HG02973 (cell line): ENCODE measurements around the gene CBX2.

Experiments used
- ATAC-seq: cut with Tn5 transposase; IDR thresholded peaks from one replicate; pipeline ENCODE4 v1.9.1; 2021; ENCODE audit warnings: moderate library complexity; ENCODE audit not compliant: unreplicated experiment

CBX2 gene

DNA sequence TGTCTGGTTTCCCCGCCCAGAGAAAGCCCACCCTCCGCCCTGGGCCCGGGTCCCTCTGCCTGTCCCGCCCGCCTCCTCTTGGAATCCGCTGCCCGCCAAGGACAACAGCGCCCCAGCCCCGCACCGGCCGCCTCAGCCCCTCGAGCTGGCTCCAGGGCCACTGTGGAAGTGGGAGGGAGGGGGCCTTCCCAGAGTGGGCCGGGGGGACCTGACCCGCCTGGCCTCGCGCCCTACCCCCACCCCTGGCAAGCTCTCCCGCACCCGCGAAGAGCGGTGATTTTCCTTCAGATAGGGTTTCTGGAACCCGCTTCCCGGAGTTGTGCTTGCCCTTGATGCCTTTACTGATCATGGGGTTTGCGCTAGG is 21.2 kb downstream of the CBX2 start:
- ATAC-seq: no peak

DNA sequence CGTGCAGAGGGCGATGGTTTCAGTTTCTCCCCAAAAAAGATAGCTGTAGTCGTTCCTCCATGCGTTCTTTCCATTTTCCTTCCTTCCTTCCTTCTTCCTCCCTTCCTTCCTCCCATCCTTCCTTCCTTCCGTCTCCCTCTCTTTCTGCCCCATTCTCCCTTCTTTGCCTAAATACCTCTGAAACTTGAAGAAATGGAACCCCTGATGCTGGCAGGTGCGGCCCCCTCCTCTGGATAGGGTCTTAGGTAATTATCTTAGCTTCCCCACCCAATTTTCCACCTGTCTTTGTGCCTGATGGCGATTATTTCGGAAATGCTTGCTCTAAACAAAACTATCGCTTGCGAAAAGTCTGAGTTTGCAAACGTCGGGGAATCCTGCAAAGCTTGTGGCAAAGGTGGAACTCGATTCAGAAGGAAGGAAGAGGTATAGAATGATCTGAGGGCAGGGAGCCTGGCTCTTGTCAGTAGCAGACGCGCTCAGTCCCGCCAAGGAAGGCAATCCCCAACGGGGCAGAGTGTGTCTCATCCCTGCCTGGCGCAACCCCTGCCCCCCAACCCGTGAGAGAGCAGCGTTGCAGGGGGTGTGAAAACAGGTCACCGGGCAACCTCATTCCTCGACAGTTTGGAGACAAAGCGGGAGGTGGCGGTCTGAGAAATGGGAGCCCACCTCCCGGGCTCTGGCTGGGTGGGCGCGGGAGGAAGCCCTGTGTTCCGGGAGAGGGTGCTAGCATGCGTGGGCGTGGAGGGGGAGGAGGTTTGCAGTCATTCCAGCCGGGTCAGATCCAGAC is 21.8 kb downstream of the CBX2 start:
- no peak for ATAC-seq

DNA sequence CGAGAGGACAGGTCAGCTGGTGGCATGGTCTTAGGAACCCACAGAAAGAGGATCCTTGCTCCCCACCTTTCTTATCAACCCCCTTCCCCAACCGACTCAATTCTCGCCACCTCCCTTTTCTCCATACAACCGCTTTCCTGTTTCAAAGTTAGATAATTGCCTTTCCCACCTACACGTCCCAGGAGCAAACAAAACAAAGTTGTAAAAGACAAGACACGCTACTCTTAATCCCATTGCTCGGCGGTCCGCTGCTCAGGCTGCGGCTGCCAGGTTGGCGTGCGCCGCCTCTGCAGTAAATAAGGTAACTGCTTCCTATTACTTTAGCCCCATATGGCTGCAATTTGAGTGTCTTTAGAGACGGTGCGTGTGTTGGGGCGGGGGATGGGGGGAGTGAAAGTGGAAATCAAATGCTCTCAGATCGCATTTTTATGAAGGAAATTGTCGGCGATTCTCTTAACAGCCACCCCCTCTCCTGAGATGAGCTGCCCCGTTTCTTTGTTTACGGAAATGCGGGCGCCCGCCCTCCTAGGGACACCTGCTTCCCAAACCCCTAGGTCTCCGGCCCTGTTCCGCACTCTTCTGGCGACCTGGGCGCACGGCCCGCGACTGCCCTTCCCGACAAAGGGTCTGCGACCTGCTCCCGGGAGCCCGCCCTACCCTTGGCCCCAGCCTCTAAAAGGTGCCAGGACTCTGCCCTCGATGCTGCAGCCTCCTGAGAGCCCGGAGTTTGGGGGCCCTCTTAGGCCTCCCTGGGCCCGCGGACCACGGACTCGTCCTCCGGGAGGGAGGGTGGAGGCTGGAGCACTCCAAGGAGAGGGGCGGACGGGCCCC is 22.6 kb downstream of the CBX2 start:
- no peak for ATAC-seq

DNA sequence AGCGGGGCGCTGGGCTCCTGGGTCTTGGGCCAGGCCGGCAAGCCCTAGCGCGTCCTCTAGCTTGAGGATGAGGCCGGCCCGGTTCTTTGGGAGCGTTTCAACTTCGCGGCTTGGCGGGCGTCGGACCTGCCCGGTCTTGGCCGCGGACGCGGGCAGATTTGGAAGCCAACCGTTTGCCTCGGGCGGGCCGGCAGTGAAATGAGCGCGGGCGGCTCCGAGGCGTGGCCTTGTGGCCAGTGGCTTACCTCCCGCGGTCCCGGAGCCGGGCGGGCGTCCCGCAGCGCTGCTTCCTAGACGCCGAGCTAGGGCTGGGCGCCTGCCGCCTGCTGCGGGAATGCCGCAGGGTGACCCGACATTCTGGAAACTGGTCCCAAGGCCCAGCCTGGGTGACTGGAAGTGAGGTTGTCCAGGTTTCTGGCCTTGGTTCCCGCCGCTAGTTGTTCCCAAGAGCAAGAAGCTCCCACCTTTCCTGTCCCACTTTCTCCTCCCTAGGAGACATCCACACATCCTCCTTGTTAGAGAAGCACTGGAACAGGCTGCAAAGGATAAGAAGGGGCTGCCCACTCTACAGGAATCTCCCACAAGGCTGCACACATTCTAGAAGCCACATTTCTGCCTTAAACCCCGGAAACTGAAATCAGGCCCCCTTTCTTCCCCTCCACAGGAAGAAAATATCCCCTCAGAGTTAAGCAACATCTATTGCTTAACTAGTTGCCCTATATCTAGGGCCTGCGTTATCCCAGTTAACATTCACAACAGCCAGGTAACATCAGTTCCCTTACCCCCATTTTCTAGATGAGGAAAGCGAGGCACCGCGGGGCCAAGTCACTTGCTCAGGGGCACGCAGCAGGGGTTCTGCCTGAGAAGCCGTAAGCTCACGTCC is 23.4 kb downstream of the CBX2 start:
- ATAC-seq: no peak

DNA sequence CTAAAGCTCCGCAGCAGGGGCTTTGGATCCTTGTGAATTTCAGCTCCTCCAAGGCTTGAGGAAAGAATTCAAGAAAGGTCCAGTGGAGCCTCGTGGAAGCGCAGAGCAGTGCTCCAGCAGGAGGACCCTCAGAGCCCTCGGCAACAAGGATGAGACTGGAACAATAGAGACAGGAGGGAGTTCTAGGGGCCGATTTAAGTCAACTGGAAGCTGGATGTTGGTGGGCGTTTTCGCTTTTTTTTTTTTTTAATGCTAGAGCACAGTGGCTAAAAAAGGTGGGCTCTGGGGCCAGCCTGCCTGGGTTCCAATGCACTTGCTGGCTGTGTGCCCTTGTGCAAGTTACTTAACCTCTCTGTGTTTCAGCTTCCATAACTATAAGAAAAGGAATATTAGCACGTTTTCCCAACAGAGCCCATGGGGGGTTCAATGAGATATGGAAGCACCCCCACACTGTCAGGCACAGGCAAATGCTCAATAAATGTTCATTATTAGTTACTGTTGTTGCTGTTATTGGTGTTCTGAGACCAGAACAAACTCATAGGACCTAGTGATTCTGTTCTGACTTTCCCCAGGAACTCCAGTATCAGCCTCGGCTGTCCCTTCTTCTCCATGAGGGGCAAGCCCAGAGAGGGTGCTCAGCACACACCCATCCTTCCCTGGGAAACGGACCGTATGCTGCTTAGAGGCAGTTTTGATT is 24.2 kb downstream of the CBX2 start:
- no peak for ATAC-seq

DNA sequence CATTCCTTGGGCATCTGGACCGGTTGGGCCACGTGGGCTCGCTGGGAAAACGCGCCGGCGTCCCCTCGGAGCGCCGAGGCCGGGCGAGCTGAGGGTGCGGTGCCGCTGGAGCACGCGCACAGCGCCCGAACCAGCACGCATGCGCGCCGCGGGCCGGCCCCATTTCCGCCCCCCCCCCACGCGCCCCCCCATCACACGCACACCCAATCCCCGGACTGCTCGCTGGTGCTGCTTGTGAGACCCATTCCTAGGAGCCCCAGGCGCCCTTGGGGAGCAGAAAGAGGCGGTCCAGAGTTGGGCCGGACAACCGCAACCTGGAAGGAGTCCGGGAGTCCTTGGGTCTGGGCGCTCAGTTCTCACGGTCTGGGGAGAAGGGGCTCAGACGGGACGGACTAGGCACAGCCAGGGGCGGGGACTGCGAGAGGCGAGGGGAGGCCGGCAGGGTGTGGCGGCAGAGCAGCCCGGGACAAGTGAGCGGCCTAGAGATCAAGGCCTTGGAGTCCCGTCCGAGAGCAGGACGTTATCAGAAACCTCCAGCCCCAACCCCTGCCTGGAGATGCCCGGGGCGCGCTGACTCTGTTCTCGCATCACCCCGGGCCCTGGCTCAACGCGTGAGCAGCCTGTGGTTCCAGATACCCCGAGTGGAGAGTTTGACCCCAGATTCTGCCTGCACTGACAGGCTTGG is 24.9 kb downstream of the CBX2 start:
- no peak for ATAC-seq

DNA sequence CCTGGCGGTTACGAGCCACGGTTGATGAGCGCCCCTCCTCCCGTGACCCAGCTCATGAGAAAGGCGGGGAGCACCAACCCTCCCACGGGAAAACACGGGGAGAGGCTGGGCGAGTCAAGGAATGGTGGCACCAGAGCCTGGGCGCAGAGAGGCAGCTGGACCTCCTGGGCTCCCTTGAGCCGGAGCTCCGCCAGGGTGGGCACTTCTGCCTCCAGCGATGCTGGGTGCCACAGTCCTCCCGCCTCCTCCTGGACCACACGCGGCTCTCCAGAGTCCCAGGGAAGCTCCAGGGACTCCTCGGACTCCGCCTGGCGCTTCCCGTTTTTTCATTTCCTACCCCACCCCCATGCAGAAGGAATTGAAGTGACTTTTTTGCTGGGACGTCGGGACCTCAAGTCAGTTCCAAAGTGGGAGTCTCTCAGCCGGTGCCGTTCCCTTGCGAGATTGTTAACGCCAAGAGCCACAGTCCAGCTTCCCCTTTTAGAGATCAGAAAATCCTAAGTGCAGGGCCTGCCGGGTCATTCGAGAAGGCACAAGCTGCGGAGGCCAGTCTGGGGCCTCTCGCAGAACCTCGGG is 25.6 kb downstream of the CBX2 start:
- ATAC-seq: no peak

DNA sequence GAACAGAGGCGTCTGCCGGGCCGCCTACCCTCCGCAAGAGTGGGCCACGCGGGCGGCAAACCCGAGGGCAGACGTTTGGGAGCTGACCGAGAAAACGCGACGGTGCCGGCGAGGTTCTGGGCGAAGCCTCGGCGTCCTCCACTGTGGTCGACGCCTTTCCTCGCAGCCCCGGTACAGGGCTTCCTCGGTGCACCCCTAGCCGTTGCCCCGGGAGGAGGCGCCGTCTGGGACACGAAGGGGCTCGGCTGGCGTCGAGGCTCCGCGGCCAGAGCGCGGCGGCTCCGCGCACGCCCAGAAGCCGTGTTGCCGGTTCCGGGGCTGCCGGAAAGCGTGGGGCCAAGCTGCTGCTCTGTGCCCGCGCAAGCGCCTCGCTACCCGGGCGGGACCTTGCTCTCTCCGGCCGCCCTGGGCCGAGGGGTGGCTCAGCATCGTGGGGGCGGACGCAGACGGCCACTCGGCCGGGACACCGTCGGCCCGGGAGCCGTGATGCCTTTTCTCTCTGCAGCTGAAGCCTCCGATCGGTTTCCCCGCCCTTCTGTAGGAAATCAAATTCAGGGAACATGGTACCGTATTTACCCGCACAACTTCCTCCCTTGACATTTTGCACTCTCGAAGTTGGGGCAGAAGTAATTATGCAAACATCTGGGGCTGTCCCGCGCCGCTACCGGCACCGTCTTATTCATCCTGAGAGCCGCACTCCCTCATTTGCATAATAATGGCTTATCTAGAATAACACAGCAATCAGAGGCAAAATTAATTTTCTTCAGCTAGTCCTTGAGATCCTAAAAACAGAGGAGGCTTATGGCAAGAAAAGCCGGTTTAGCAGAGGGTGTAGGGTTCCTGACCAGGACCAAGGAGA is 26.3 kb downstream of the CBX2 start:
- ATAC-seq: no peak

DNA sequence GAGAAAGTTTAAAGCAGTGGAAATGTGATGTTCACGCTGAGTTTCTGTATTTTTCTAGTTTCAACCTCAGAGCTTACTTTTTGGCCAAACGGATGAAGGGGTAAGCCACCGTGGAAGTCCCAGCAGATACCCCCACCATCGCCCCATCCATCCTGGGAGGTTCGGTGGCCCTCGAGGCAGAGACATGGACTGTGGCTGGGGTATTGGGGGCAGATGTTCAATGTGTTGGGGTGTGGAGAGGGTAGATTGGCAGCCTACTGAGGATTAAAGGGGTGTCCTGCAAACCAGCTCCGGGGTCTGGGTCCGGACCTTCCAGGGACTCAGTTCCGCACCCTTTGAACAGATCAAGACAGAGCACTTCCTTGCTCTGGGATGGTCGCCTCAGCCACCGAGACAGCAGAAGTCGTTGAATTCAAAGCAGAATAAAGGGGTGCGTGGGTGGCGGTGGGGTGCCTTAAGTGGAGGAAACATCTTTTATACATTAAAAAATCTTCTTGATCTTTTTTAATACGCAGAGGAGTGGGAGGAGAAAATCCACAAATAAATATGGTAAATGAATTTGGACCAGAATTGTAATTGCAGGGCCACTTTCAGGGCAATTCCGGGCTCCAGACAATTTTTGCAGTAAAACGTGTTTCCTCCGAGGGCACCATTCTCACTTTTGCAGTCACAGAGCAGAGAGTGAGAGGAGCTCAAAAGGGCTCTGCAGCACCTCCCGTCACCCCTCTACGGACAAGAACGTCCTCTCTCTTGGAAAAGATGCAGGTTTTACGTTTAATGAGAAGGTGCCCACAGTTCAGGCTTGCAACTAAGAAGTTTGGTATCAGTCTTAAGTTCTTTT is 27.1 kb downstream of the CBX2 start:
- ATAC-seq: no peak

DNA sequence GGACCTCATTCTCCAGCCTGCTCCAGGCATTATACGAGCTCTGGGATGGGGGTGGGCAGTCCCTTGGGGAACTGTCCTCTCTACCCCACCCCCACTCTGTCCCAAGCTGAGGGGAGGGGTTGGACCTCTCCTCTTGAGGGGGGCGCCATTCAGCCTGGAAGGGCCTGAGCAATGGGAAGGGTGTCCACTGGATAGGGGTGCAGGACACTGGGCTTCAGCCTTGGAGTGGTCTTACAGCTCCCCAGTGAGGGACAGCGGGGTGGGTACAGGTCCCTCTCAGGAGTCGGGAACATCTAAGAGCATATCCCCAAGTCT is 28.5 kb downstream of the CBX2 start:
- no peak for ATAC-seq

DNA sequence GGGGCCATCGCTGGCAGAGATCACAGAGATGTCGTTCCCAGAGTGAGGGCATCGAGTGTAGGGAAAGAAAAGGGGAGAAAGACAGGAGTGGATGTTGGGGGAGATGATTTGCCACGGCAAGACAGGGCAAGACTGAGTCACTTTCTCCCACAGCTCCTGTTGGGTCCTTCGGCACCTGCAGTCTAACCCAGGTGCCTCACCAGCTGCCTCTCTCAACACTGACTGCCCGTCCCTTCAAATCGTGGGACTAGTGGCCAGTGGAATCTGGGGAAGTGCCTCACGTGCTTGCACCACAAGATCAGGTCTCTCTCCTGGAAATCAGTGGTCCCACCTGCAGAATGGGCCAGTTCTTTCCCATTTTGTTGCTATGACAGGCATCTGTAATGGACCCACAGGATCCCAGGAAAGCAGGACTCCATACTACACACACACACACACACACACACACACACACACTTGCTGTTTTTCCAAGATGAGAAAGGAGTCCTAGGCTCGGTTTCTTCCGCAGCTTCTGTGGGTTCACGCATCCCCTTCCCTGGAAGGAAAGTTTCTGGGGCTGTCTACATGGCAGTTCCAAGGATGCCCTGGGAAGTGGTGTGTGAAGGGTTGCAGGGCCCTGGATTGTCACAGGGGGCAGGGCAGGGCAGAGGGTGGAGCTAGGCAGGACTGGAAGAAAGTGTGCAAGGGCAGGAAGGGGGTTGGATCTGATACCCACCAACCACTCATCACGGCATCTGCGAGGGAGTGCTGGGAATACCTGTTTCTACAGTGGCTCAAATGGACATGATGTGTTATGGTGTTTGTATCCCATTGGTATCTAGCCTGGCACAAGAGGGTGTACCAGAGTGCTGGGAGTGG is 29.1 kb downstream of the CBX2 start:
- no peak for ATAC-seq

DNA sequence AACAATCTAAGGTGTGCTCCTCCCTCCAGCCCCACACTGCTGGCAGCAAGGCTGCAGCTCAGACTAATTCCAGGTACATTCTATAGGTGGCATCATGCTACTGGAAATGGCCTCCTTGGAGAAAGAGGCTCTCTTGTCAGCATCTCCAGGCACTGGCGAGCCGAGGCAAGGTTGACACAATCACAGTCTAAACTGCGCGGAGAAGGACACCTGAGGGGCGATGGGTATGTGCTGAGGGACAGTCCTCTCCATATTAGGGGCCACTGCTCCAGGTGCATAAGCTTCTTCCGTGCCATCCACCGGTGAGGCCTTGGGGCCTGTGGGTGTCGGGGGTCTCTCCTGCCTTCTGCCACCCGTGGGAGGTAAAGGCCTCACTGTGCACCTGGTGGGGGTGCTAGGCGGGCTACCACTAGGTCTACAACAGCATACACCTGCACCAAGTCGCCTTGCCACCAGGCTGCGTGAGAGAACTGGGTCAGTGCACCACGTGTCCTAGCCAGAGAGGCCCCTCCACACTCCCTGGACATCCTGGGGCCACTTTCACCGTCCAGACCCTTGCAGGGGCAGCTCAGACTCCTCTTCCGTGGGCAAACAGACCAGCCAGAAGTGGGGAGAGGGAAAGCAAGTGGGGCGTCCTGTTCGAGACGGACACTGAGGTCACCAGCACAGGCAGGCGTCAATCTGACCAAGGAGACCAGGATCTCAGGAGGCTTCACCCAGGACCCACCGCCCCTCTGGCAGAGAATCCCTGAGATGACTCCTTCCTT is 31.0 kb downstream of the CBX2 start:
- ATAC-seq: no peak

DNA sequence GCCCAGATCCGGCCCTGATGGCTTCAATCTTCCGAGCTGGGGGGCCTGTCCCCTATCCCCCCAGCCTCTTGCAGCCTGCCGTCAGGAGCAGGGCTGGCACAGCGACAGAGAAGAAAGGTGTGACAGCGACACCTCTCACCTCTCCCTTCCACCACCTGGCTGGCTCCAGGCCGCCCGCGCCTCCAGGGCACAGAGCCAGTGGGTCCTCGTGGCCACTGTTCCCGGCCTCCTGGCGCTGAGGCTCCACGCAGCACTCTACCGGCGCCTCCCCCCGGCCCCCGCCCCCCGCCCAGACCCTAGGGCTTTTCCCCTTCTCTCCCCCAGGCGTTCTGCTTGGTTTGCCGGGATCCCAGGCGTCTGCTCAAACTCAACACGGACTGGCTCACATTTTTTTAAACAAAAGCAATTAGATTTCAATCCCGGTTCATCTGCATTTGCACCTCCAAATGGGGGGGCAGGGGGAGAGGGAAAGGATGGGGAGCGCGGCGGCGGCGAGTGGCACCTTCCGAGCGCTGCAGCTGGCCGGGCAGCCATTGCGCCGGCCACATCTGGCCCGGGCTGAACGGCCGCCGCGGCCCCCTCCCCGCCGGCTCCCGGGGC is 31.7 kb downstream of the CBX2 start:
- no peak for ATAC-seq

DNA sequence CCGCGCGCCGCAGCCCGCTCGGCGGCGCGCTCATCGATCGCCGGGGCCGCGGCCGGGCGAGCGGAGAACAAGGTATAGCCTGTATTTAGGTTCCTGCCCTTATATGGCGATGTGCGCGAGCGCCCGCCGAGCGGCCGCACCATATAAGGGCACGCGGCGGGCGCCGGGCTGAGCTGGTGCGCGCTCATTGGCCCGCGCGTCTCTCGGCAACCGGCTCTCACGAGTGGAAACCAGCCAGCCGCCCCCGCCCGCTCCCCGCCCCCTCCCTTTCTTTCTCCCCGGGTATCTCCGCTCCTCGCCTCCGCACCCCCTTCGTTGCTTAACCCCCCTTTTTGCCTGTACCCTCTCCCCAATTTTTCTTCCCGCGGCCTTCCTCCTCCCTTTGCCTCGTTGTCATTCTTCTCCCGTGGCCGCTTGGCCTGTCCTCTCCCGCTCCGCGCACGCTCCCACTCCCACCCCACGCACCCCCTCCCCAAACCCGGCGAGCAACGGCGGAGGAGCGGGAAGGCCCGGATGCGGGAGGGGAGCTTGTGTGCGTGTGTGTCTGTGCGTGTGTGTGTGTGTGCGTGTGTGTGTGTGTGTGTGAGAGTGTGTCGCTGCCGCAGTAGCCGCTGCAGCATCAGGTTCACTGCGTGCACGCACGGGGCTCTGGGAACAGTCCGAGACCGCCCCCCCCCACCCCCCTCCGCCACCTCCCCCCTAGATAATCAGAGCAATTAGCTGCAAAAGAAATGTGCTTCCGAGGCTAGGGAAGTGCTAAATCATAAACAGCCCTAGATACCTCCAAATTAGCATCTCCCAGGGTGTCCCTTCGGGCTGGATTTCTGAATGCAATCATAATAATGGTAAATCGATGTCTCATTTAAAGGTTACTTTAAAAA is 32.4 kb downstream of the CBX2 start:
- peak; percentile 60 for ATAC-seq
